BJ (cell line): ENCODE measurements around the gene RIMBP2. TPM values are rescaled to one million over a fixed set of nuclear protein-coding genes. Genes with fewer than 3 reads are reported as not detected.

Experiments used
- CTCF ChIA-PET: fragments of 350-600 bp; formaldehyde crosslinking; extraction: SDS; loops from one replicate; lab custom pipeline; 2021; ENCODE audit warnings: antibody characterized with exemption, inconsistent platforms; lab: Yijun Ruan, JAX
- POLR2A ChIA-PET: fragments of 300-600 bp; sonication (Branson Sonifier 250); formaldehyde crosslinking; extraction: SDS; loops from one replicate; lab custom pipeline; 2021; ENCODE audit warnings: antibody characterized with exemption; lab: Charles Lee
- DNase-seq: peaks from one replicate; pipeline ENCODE4 v3.0.0-alpha.2; 2011; ENCODE audit warnings: low read depth
- H3K27me3 ChIP-seq: 2 replicates; pipeline ENCODE4 v1.6.0; 2011; ENCODE audit warnings: low read length; ENCODE audit not compliant: control insufficient read depth, insufficient read depth
- H3K36me3 ChIP-seq: 2 replicates; pipeline ENCODE4 v1.5.1; 2011; ENCODE audit warnings: low read length; ENCODE audit not compliant: control insufficient read depth, insufficient read depth
- H3K4me3 ChIP-seq: 2 replicates; pipeline ENCODE4 v1.5.1; 2011; ENCODE audit warnings: low read depth, mild to moderate bottlenecking, control low read depth, low read length
- CTCF ChIP-seq: IDR thresholded peaks from 2 replicates; pipeline ENCODE4 v1.5.1; 2011; ENCODE audit warnings: low read depth, mild to moderate bottlenecking, control low read depth, inconsistent platforms, low read length, moderate library complexity; ENCODE audit not compliant: insufficient read depth
- polyA plus RNA-seq: library from polyadenylated mRNA; depleted of rRNA; stranded (reverse); fragments of >200 nt; gene quantifications from 2 replicates; pipeline ENCODE4 v1.2.3, GENCODE V29; 2011

Gene RIMBP2
- polyA plus RNA-seq, 1 experiment = 0.05 TPM

GRCh38 chr12:130663514-130663913, 52.6 kb downstream of the RIMBP2 start:
- no peak for TF ChIP-seq CTCF
- CTCF ChIA-PET = no interaction called here
- H3K4me3 ChIP-seq = no peak overlapping the region
- POLR2A ChIA-PET = no interaction called here
- H3K27me3 ChIP-seq = no peaks in the 10 kb centered on the region
- H3K36me3 ChIP-seq = no peaks in the 10 kb centered on the region
- DNase-seq = no peak

GRCh38 chr12:130661486-130662255, 54.4 kb downstream of the RIMBP2 start:
- H3K27me3 ChIP-seq = no peaks in the 10 kb centered on the region
- no peaks in the 10 kb centered on the region for H3K36me3 ChIP-seq
- CTCF ChIA-PET = no interaction called here
- no peak for DNase-seq
- TF ChIP-seq CTCF = no peak
- no peak overlapping the region for H3K4me3 ChIP-seq
- POLR2A ChIA-PET = no interaction called here

- no peak for TF ChIP-seq CTCF
- no peaks in the 10 kb centered on the region for H3K36me3 ChIP-seq
- H3K27me3 ChIP-seq = no peaks in the 10 kb centered on the region
- POLR2A ChIA-PET = no interaction called here
- no peak overlapping the region for H3K4me3 ChIP-seq
- CTCF ChIA-PET = no interaction called here
- no peak for DNase-seq
Observed at GRCh38 chr12:130661059-130661458, 55.0 kb downstream of the RIMBP2 start.

GRCh38 chr12:130658145-130658911, 57.8 kb downstream of the RIMBP2 start:
- CTCF ChIA-PET = no interaction called here
- no peaks in the 10 kb centered on the region for H3K27me3 ChIP-seq
- POLR2A ChIA-PET = no interaction called here
- H3K4me3 ChIP-seq = no peak overlapping the region
- no peak for TF ChIP-seq CTCF
- H3K36me3 ChIP-seq = no peaks in the 10 kb centered on the region
- no peak for DNase-seq

GRCh38 chr12:130656411-130656810, 59.7 kb downstream of the RIMBP2 start:
- ChIA-PET POLR2A (no interaction called here), CTCF (no interaction called here)
- Histone ChIP-seq H3K27me3 (no peaks in the 10 kb centered on the region), H3K4me3 (no peak overlapping the region), H3K36me3 (no peaks in the 10 kb centered on the region)
- no peak for TF ChIP-seq CTCF
- no peak for DNase-seq
